ENCODE results near the gene CFAP61. TPM values are rescaled to one million over a fixed set of nuclear protein-coding genes. Genes with fewer than 3 reads are reported as not detected.

CFAP61 gene
- total RNA-seq, 2 experiments from 2014 or later, result not detected

- no peak overlapping the region for H3K27ac Mint-ChIP-seq
- POLR2A ChIA-PET, result no interaction called here
- H3K4me1 Mint-ChIP-seq (ENCODE audit: low read depth), result no peaks in the 10 kb centered on the region
- ATAC-seq, result no peak
- peaks cover 8% of the 10 kb centered on the region for H3K27me3 Mint-ChIP-seq
- DNase-seq, result no peak
- TF ChIP-seq CTCF (IDR thresholded peaks at IDR 0.05), result no peak
- intact Hi-C loops (cut with micrococcal nuclease), result no loop called here
- CTCF ChIA-PET, result no interaction called here
- no peak overlapping the region for H3K4me3 Mint-ChIP-seq
- peaks cover 5% of the 10 kb centered on the region for H3K9me3 Mint-ChIP-seq
- peaks cover 2% of the 10 kb centered on the region for H3K36me3 Mint-ChIP-seq (ENCODE audit: low read depth)
Measured at GRCh38 chr20:20134941-20135575, 82.7 kb downstream of the CFAP61 start.

- H3K27me3 Mint-ChIP-seq, result peaks cover 2% of the 10 kb centered on the region
- TF ChIP-seq CTCF (IDR thresholded peaks at IDR 0.05), result no peak
Measured at GRCh38 chr20:20136313-20136712, 84.0 kb downstream of the CFAP61 start.

GRCh38 chr20:20137851-20138250 lies 85.5 kb downstream of the CFAP61 start:
- H3K4me1 Mint-ChIP-seq (ENCODE audit: low read depth), result no peaks in the 10 kb centered on the region
- no peak overlapping the region for H3K27ac Mint-ChIP-seq
- POLR2A ChIA-PET, result no interaction called here
- CTCF ChIA-PET, result no interaction called here
- H3K27me3 Mint-ChIP-seq, result peaks cover 2% of the 10 kb centered on the region
- intact Hi-C loops (cut with micrococcal nuclease), result no loop called here
- H3K9me3 Mint-ChIP-seq, result peaks cover 2% of the 10 kb centered on the region
- ATAC-seq (no peak), DNase-seq (no peak)
- no peaks in the 10 kb centered on the region for H3K36me3 Mint-ChIP-seq (ENCODE audit: low read depth)
- TF ChIP-seq CTCF (IDR thresholded peaks at IDR 0.05), result no peak
- H3K4me3 Mint-ChIP-seq, result no peak overlapping the region

More at GRCh38 chr20:20136313-20136712, 84.0 kb downstream of the CFAP61 start:
- no peak overlapping the region for H3K27ac Mint-ChIP-seq
- POLR2A ChIA-PET, result no interaction called here
- intact Hi-C loops (cut with micrococcal nuclease), result no loop called here
- no peak overlapping the region for H3K4me3 Mint-ChIP-seq
- peaks cover 2% of the 10 kb centered on the region for H3K9me3 Mint-ChIP-seq
- no peaks in the 10 kb centered on the region for H3K4me1 Mint-ChIP-seq (ENCODE audit: low read depth)
- no peak for ATAC-seq
- H3K36me3 Mint-ChIP-seq (ENCODE audit: low read depth), result no peaks in the 10 kb centered on the region
- DNase-seq, result no peak
- CTCF ChIA-PET, result no interaction called here

- Mint-ChIP-seq H3K27me3 (peaks cover 2% of the 10 kb centered on the region), H3K4me1 (ENCODE audit: low read depth) (no peaks in the 10 kb centered on the region), H3K27ac (no peak overlapping the region), H3K36me3 (ENCODE audit: low read depth) (no peaks in the 10 kb centered on the region), H3K4me3 (no peak overlapping the region), H3K9me3 (no peaks in the 10 kb centered on the region)
- TF ChIP-seq CTCF (IDR thresholded peaks at IDR 0.05), result no peak
- ChIA-PET POLR2A (no interaction called here), CTCF (interaction anchor here (1.1 kb wide), 1 partner anchor 54 kb away, joined by 3 read pairs; no protein-coding TSS in a partner anchor)
- intact Hi-C loops (cut with micrococcal nuclease), result no loop called here
- no peak for ATAC-seq
- no peak for DNase-seq
Measured at GRCh38 chr20:20138301-20139064, 86.2 kb downstream of the CFAP61 start.

GRCh38 chr20:20139403-20139802 lies 87.1 kb downstream of the CFAP61 start:
- no peak for DNase-seq
- no peak for ATAC-seq
- TF ChIP-seq CTCF (IDR thresholded peaks at IDR 0.05), result no peak
- no peak overlapping the region for H3K27ac Mint-ChIP-seq
- intact Hi-C loops (cut with micrococcal nuclease), result no loop called here
- POLR2A ChIA-PET, result no interaction called here
- no peaks in the 10 kb centered on the region for H3K9me3 Mint-ChIP-seq
- H3K4me1 Mint-ChIP-seq (ENCODE audit: low read depth), result no peaks in the 10 kb centered on the region
- peaks cover 2% of the 10 kb centered on the region for H3K27me3 Mint-ChIP-seq
- CTCF ChIA-PET, result interaction anchor here (0.6 to 1.1 kb wide), 2 partner anchors 44 to 55 kb away, joined by 3 read pairs; no protein-coding TSS in a partner anchor
- no peaks in the 10 kb centered on the region for H3K36me3 Mint-ChIP-seq (ENCODE audit: low read depth)
- H3K4me3 Mint-ChIP-seq, result no peak overlapping the region

All from activated CD8-positive, alpha-beta T cell treated with anti-CD3 and anti-CD28 coated beads for 36 hours (primary cell).